ENCODE results near the gene MORN1.

DNA sequence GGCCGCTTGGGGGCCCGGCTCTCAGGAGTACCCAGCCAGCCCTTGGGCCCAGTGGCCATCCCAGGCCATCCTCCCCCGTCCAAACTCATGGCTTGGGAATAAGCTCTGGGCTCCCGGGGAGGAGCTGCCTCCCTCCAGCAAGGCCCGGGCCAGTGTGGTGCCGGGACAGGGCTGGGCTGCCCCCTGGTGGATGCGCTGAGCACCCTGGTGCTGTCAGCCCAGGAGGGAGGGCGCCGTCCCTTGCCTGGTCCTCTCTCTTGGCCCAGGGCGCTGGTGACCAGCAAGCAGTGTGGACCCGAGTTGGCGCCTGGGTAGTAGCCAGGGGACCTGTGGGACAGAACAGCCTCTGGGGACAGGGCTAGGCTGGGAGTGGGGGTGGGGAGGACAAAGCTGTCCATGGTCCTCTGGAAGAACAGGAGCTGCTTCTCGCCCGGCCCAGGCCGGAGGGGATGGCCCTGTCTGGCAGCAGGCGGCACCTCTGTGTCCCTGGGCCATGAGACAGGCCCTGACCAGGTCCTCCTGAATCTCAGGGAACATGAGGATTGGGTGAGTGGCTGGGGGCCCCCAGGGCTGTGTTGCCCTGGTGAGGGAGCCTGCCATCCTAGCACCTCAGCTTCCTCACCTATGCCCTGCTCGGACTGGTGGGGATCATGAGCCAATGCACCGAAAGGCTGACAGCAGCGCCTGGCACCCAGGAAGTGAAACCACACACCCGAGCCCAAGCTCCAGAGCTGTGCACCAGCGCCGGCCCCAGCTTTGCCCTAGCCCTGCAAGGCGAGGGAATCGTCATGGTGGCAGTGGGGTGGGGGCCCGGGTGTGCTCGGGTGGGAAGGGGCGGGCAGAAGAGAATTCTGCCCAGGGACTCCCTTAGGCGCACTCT is 9.4 kb downstream of the MORN1 start:
- TF ChIP-seq, protein P1, sequence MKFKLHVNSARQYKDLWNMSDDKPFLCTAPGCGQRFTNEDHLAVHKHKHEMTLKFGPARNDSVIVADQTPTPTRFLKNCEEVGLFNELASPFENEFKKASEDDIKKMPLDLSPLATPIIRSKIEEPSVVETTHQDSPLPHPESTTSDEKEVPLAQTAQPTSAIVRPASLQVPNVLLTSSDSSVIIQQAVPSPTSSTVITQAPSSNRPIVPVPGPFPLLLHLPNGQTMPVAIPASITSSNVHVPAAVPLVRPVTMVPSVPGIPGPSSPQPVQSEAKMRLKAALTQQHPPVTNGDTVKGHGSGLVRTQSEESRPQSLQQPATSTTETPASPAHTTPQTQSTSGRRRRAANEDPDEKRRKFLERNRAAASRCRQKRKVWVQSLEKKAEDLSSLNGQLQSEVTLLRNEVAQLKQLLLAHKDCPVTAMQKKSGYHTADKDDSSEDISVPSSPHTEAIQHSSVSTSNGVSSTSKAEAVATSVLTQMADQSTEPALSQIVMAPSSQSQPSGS (IDR thresholded peaks at IDR 0.05; ENCODE audit: low read length), result no peak
- no peak for TF ChIP-seq HDAC6 (IDR thresholded peaks at IDR 0.05; ENCODE audit: unreplicated experiment)
- TF ChIP-seq, protein P2, sequence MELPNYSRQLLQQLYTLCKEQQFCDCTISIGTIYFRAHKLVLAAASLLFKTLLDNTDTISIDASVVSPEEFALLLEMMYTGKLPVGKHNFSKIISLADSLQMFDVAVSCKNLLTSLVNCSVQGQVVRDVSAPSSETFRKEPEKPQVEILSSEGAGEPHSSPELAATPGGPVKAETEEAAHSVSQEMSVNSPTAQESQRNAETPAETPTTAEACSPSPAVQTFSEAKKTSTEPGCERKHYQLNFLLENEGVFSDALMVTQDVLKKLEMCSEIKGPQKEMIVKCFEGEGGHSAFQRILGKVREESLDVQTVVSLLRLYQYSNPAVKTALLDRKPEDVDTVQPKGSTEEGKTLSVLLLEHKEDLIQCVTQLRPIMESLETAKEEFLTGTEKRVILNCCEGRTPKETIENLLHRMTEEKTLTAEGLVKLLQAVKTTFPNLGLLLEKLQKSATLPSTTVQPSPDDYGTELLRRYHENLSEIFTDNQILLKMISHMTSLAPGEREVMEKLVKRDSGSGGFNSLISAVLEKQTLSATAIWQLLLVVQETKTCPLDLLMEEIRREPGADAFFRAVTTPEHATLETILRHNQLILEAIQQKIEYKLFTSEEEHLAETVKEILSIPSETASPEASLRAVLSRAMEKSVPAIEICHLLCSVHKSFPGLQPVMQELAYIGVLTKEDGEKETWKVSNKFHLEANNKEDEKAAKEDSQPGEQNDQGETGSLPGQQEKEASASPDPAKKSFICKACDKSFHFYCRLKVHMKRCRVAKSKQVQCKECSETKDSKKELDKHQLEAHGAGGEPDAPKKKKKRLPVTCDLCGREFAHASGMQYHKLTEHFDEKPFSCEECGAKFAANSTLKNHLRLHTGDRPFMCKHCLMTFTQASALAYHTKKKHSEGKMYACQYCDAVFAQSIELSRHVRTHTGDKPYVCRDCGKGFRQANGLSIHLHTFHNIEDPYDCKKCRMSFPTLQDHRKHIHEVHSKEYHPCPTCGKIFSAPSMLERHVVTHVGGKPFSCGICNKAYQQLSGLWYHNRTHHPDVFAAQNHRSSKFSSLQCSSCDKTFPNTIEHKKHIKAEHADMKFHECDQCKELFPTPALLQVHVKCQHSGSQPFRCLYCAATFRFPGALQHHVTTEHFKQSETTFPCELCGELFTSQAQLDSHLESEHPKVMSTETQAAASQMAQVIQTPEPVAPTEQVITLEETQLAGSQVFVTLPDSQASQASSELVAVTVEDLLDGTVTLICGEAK (IDR thresholded peaks at IDR 0.05; ENCODE audit: borderline replicate concordance), result no peak
- TF ChIP-seq POLR2A (IDR thresholded peaks at IDR 0.05; ENCODE audit: low read depth, low read length), result no peak
- TF ChIP-seq POLR2AphosphoS5 (IDR thresholded peaks at IDR 0.05; ENCODE audit: low read length), result no peak
- no peak for TF ChIP-seq FOXM1 (IDR thresholded peaks at IDR 0.05; ENCODE audit: low read depth, low read length)
- TF ChIP-seq ATF7 (IDR thresholded peaks at IDR 0.05; ENCODE audit: low read depth), result no peak

Measured in GM12878 (cell line).